Neuronal stem cell (in vitro differentiated cells): ENCODE data around the gene DCLRE1C.

Experiments
- DNase-seq: peaks from one replicate; pipeline ENCODE4 v3.0.0-alpha.2; 2013; ENCODE audit warnings: low spot score
- H2AFZ ChIP-seq: one replicate; pipeline ENCODE4 v1.6.1; 2013; ENCODE audit warnings: mild to moderate bottlenecking, low read length, inconsistent platforms
- H2AK5ac ChIP-seq: 2 replicates; pipeline ENCODE4 v1.6.1; 2013; ENCODE audit warnings: low read depth, mild to moderate bottlenecking, inconsistent platforms, low read length, moderate library complexity, mixed read lengths
- H2BK120ac ChIP-seq: 2 replicates; pipeline ENCODE4 v1.6.1; 2013; ENCODE audit warnings: low read depth, mild to moderate bottlenecking, inconsistent platforms, low read length, moderate library complexity, mixed read lengths
- H2BK12ac ChIP-seq: one replicate; pipeline ENCODE4 v1.6.1; 2013; ENCODE audit warnings: low read length, inconsistent platforms
- H2BK15ac ChIP-seq: 2 replicates; pipeline ENCODE4 v1.6.1; 2013; ENCODE audit warnings: mild to moderate bottlenecking, low read length, inconsistent platforms, mixed read lengths
- H2BK5ac ChIP-seq: one replicate; pipeline ENCODE4 v1.6.1; 2013; ENCODE audit warnings: inconsistent platforms, mild to moderate bottlenecking, low read length, moderate library complexity
- H3K14ac ChIP-seq: one replicate; pipeline ENCODE4 v1.6.1; 2013; ENCODE audit warnings: low read length, inconsistent platforms
- H3K18ac ChIP-seq: 2 replicates; pipeline ENCODE4 v1.6.1; 2013; ENCODE audit warnings: low read length, inconsistent platforms
- H3K23ac ChIP-seq: 2 replicates; pipeline ENCODE4 v1.6.1; 2013; ENCODE audit warnings: low read depth, mild to moderate bottlenecking, mixed read lengths, low read length, inconsistent platforms; ENCODE audit not compliant: poor library complexity
- H3K27ac ChIP-seq: replicated peaks from 3 replicates; pipeline ENCODE4 v1.5.1; 2013; ENCODE audit warnings: low read length, inconsistent platforms
- H3K27me3 ChIP-seq, 3 experiments: 2 replicates each; pipeline ENCODE4 v1.6.1; 2013; ENCODE audit warnings: low read length in 3 of 3, mild to moderate bottlenecking in 2 of 3, inconsistent platforms in 1 of 3, low read depth in 1 of 3, mixed read lengths in 1 of 3, moderate library complexity in 1 of 3; ENCODE audit not compliant: control insufficient read depth in 3 of 3, insufficient read depth in 3 of 3
- H3K36me3 ChIP-seq, 2 donors: replicated peaks in 1 of 2; 2 replicates each; pipeline ENCODE4 v1.6.1; 2013; ENCODE audit warnings: low read length in 2 of 2; ENCODE audit not compliant: control insufficient read depth in 2 of 2, insufficient read depth in 2 of 2
- H3K4ac ChIP-seq: 2 replicates; pipeline ENCODE4 v1.6.1; 2013; ENCODE audit warnings: inconsistent platforms, mild to moderate bottlenecking, low read length, moderate library complexity
- H3K4me1 ChIP-seq, 2 donors: 1 replicate in 1 of 2; 2 replicates in 1 of 2; pipeline ENCODE4 v1.6.1; 2013; ENCODE audit warnings: low read length in 2 of 2, low read depth in 1 of 2; ENCODE audit not compliant: control insufficient read depth in 2 of 2, insufficient read depth in 1 of 2
- H3K4me2 ChIP-seq: one replicate; pipeline ENCODE4 v1.6.1; 2013; ENCODE audit warnings: mild to moderate bottlenecking, low read length, inconsistent platforms; ENCODE audit not compliant: insufficient read depth, poor library complexity, severe bottlenecking
- H3K4me3 ChIP-seq, 2 donors: 2 replicates each; pipeline ENCODE4 v1.5.1; 2013; ENCODE audit warnings: low read length in 2 of 2, mild to moderate bottlenecking in 2 of 2, inconsistent platforms in 1 of 2, moderate library complexity in 1 of 2
- H3K79me1 ChIP-seq: one replicate; pipeline ENCODE4 v1.6.1; 2013; ENCODE audit warnings: low read depth, mild to moderate bottlenecking, inconsistent platforms, low read length, moderate library complexity
- H3K9ac ChIP-seq: one replicate; pipeline ENCODE4 v1.6.1; 2013; ENCODE audit warnings: mild to moderate bottlenecking, low read depth, low read length, inconsistent platforms; ENCODE audit not compliant: poor library complexity
- H3K9me3 ChIP-seq, 2 donors: replicated peaks in 1 of 2; 2 replicates each; pipeline versions ENCODE3 to v1.6.1; 2013; ENCODE audit warnings: low read length in 2 of 2, mild to moderate bottlenecking in 2 of 2, inconsistent platforms in 1 of 2, low read depth in 1 of 2, mixed read lengths in 1 of 2, moderate library complexity in 1 of 2; ENCODE audit not compliant: control insufficient read depth in 2 of 2, insufficient read depth in 1 of 2
- H4K8ac ChIP-seq: one replicate; pipeline ENCODE4 v1.6.1; 2013; ENCODE audit warnings: low read depth, mild to moderate bottlenecking, inconsistent platforms, low read length, moderate library complexity
- H4K91ac ChIP-seq: one replicate; pipeline ENCODE4 v1.6.1; 2013; ENCODE audit warnings: low read length, low read depth, mild to moderate bottlenecking, inconsistent platforms; ENCODE audit not compliant: poor library complexity
- WGBS, 2 donors: extraction: QIAGEN DNeasy Blood & Tissue Kit; methylation state at CpG; one replicate each; pipeline ENCODE4 v1.1.7; 2013; ENCODE audit warnings: missing lambda C conversion rate in 2 of 2, mixed read lengths in 1 of 2; ENCODE audit not compliant: insufficient read length in 2 of 2, insufficient replicate concordance in 1 of 2; ENCODE audit errors: extremely low coverage in 2 of 2; 5-methylcytosine and 5-hydroxymethylcytosine counted together

DCLRE1C gene

GRCh38 chr10:14959221-14960057, 5.5 kb upstream of the DCLRE1C start, which contains the start of gene MEIG1:
TSS of gene MEIG1 (plus strand) at chr10:14959388. CDS start at chr10:14966469, 7,081 bp downstream.
- H3K9me3 ChIP-seq = no peaks in the 10 kb centered on the region
- H3K27ac ChIP-seq = peak within 1 kb of the TSS; percentile 98
- DNase-seq = peak; percentile 92
- no peak within 1 kb of the TSS for H2BK15ac ChIP-seq
- H3K4me3 ChIP-seq = peak within 1 kb of the TSS; percentile 77 to 92
- no peaks in the 10 kb centered on the region for H3K27me3 ChIP-seq
- peak within 1 kb of the TSS; percentile 80 for H3K23ac ChIP-seq
- peak within 1 kb of the TSS; percentile 97 for H2BK5ac ChIP-seq
- WGBS, 2 donors = no CpG with 5 or more reads among the region's 60 CpGs
- peak within 1 kb of the TSS; percentile 98 for H2AFZ ChIP-seq
- H3K18ac ChIP-seq = peak within 1 kb of the TSS; percentile 98
- no peak within 1 kb of the TSS for H3K14ac ChIP-seq
- H2AK5ac ChIP-seq = no peak within 1 kb of the TSS
- H3K79me1 ChIP-seq = no peaks in the 10 kb centered on the region
- H3K9ac ChIP-seq = peak within 1 kb of the TSS; percentile 94
- no peak within 1 kb of the TSS for H3K4ac ChIP-seq
- peaks cover 2% of the 10 kb centered on the region in 2 donors for H3K4me1 ChIP-seq
- peak within 1 kb of the TSS; percentile 69 for H3K4me2 ChIP-seq
- no peak within 1 kb of the TSS for H2BK120ac ChIP-seq
- H4K8ac ChIP-seq = no peak within 1 kb of the TSS
- no peaks in the 10 kb centered on the region for H3K36me3 ChIP-seq
- no peak within 1 kb of the TSS for H2BK12ac ChIP-seq
- no peak within 1 kb of the TSS for H4K91ac ChIP-seq

DNA sequence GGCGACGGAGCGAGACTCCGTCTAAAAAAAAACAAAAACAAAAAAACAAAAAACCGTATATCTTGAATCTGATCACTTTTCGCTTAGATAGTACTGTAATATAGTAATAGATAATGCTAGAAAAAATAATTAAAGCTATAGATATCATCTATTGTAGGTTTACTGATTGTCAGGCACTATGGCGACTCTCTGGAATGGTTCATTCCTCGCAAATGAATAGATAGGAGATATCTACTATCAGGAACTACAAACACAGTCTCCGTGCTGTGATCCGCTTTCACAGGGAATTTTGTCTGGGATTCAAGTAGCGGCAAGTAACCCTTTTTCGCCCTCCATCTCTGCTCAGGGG, 5.0 kb upstream of the DCLRE1C start:
- H2AK5ac ChIP-seq = no peak overlapping the region
- no peak overlapping the region for H2BK15ac ChIP-seq
- peaks cover 2% of the 10 kb centered on the region in 2 donors for H3K4me1 ChIP-seq
- H3K18ac ChIP-seq = no peak overlapping the region
- H3K4me2 ChIP-seq = peak overlapping the region; percentile 58
- no peak overlapping the region for H4K91ac ChIP-seq
- no peaks in the 10 kb centered on the region for H3K79me1 ChIP-seq
- peak overlapping the region in 1 of 2 donors; percentile 77 for H3K4me3 ChIP-seq
- H2BK5ac ChIP-seq = peak overlapping the region; percentile 97
- no peaks in the 10 kb centered on the region for H3K9me3 ChIP-seq
- WGBS, 2 donors = no CpG with 5 or more reads among the region's 12 CpGs
- H3K36me3 ChIP-seq = no peaks in the 10 kb centered on the region
- no peak overlapping the region for H3K23ac ChIP-seq
- H3K27ac ChIP-seq = no peak overlapping the region
- no peak overlapping the region for H3K4ac ChIP-seq
- no peak for DNase-seq
- H3K14ac ChIP-seq = no peak overlapping the region
- H4K8ac ChIP-seq = no peak overlapping the region
- H3K9ac ChIP-seq = no peak overlapping the region
- H2BK12ac ChIP-seq = no peak overlapping the region
- peak overlapping the region; percentile 98 for H2AFZ ChIP-seq
- H2BK120ac ChIP-seq = no peak overlapping the region
- no peaks in the 10 kb centered on the region for H3K27me3 ChIP-seq

GRCh38 chr10:14954934-14955333, 1.0 kb upstream of the DCLRE1C start:
- no peak for DNase-seq
- no peaks in the 10 kb centered on the region for H3K79me1 ChIP-seq
- H3K4me1 ChIP-seq = peaks cover 4% of the 10 kb centered on the region in 2 donors
- H3K4me3 ChIP-seq = peak overlapping the region in 1 of 2 donors; percentile 84
- H3K27me3 ChIP-seq = no peaks in the 10 kb centered on the region
- no peak overlapping the region for H4K8ac ChIP-seq
- no peak overlapping the region for H2BK12ac ChIP-seq
- no peak overlapping the region for H3K18ac ChIP-seq
- H2BK15ac ChIP-seq = no peak overlapping the region
- peaks cover 0 to 8% of the 10 kb centered on the region in 2 donors for H3K36me3 ChIP-seq
- H3K4ac ChIP-seq = no peak overlapping the region
- H3K9ac ChIP-seq = no peak overlapping the region
- no CpG with 5 or more reads among the region's 19 CpGs for WGBS, 2 donors
- H4K91ac ChIP-seq = no peak overlapping the region
- no peak overlapping the region for H2BK5ac ChIP-seq
- no peaks in the 10 kb centered on the region for H3K9me3 ChIP-seq
- no peak overlapping the region for H3K14ac ChIP-seq
- no peak overlapping the region for H3K4me2 ChIP-seq
- no peak overlapping the region for H3K23ac ChIP-seq
- no peak overlapping the region for H2AK5ac ChIP-seq
- no peak overlapping the region for H2BK120ac ChIP-seq
- no peak overlapping the region for H2AFZ ChIP-seq
- H3K27ac ChIP-seq = no peak overlapping the region

DNA sequence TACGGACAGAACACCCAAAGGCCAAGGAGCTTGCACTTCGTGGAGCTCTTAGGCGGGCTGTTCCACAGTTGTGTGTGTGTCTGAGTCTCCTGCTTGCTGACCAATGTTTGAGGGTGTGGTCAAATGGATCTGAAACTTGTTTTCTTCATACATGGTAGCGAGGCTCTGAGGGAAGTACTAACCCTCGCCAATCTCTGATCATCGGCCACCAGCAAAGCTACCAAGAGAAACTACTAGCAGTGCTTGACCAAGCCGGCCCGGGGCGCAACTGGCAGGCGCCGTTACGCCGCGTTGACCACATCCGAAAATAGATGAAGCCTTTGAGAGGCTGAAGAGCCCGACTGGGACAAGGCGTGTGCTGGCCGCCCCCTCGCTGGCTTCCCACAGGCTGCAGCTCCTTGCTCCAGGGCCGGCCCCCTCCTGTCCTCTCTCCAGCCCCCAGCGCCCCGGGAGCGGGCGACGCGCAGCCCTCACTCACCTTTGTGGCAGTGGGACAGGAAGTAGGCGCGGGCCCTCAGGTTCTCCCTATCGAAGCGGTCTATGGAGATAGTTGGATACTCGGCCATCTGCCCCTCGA, 384 bp downstream of the DCLRE1C start:
- Histone ChIP-seq H4K91ac (no peak overlapping the region), H2BK120ac (no peak overlapping the region), H3K23ac (no peak overlapping the region), H3K9ac (peak overlapping the region; percentile 78), H3K9me3 (no peaks in the 10 kb centered on the region), H2BK15ac (no peak overlapping the region), H3K36me3 (peaks cover 0 to 18% of the 10 kb centered on the region in 2 donors), H3K27ac (no peak overlapping the region), H4K8ac (no peak overlapping the region), H2BK5ac (no peak overlapping the region), H3K4me3 (peak overlapping the region; percentile 82 to 84), H3K18ac (peak overlapping the region; percentile 60), H2AK5ac (no peak overlapping the region), H3K4me2 (peak overlapping the region; percentile 83), H3K4me1 (peaks cover 2 to 3% of the 10 kb centered on the region in 2 donors), H2AFZ (peak overlapping the region; percentile 95), H3K27me3 (no peaks in the 10 kb centered on the region), H3K14ac (no peak overlapping the region), H2BK12ac (no peak overlapping the region), H3K4ac (no peak overlapping the region), H3K79me1 (no peaks in the 10 kb centered on the region)
- DNase-seq = no peak
- no CpG with 5 or more reads among the region's 32 CpGs for WGBS, 2 donors
